Activated gamma-delta T cell (primary cell): ENCODE measurements around the gene CSTF1.
"Not testable (repeated sequence)": the region's sequence is repeated elsewhere in the genome, so short reads cannot be mapped to it uniquely, and the experiment has no call there.

Source experiments
- DNase-seq: peaks from one replicate; lab custom pipeline; 2025; lab: John Stamatoyannopoulos, UW

The CSTF1 gene

GRCh38 chr20:56369179-56369578 lies 23.3 kb upstream of the CSTF1 start:
- DNase-seq: no peak

DNA sequence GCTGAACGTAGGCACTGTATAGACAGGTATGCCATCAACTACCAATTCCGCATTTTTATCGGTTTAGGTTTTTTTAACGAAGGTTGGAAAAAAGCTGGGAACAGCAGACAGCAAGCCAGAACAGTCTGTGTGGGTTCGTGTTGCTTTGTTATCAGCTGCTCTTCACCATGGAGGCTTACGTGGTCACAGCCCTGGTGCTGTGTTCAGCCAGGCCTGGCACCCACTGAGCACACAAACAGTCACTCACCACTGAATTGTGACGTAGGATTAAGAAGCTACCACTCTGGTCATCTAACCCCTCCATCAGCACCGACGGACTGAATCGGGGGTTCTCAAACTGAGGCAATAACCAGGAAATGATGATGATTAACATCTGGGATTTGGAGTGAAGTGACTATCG lies 20.5 kb upstream of the CSTF1 start:
- DNase-seq: no peak

DNA sequence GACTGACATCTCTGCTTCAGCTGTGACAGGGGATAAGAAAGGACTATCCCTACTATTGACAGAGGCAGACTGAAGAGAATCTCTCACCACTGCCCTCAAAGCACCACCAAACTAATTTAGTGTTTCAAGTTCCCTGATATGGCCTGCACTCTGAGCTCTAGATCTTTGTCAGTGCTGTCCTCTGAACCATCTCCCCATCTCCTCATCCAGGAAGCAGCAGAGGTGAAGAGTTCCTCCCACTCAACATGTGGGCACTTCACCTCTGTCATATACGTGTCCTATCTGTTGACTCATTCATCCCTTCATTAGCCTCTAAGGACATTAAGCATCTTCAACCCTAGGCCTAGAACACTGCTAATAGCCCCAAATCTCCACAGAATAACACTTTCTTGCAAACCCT lies 19.6 kb upstream of the CSTF1 start:
- no peak for DNase-seq

- no peak for DNase-seq
Measured at GRCh38 chr20:56373942-56374341, 18.5 kb upstream of the CSTF1 start.

DNA sequence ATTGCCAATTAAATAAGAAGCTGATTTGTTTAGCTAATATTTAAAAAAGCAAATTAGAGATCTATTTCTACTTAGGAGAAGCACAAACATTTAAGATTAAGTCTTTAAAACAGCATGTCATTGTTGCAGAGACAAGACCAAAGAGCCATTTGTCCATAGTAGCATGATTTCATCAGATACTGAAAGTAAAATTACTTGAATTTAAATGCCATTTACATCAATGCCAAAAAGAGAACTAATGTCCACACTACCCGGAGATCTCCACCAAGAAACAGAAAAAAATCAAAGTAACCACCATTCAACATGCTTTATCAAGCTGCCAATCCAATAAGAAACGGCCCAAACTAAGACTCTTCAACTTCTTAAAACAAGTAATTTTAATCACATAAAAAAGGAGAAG lies 16.1 kb upstream of the CSTF1 start:
- DNase-seq: no peak

DNA sequence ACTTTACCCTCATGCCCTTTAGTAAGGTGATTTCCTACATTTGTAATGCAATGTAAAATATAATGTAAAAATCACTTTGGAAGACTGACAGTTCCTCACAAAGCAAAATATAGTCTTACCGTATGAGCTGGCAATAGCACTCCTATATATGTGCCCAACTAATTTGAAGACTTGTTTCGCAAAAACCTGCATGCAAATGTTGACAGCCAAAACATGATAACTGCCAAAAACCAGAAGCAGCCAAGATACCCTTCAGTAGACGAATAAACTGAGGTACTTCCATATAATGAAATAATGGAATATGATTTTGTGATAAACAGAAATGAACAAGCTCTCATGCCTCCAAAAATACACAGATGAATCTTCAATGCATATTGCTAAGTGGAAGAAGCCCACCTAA lies 14.1 kb upstream of the CSTF1 start:
- DNase-seq: no peak

DNA sequence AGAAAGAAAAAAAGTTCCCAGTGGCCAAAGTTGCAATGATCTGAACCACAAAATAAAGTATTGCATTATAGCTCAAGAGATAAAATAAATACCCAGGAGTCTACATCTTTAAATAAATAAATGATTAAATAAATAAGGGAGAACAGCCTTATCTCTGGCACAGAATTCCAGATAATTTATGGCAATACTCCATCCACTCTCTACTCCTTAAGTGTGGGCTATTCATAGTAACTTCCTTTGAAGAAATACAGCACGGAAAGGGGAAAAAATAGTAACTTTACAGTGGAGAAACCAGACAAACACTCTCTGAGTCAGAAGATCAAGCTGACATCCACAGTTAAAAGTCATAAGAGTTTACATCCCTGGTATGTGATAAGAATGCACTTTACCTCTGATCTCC lies 12.1 kb upstream of the CSTF1 start:
- no peak for DNase-seq

- DNase-seq: no peak
Measured at GRCh38 chr20:56381501-56381900, 10.9 kb upstream of the CSTF1 start.

DNA sequence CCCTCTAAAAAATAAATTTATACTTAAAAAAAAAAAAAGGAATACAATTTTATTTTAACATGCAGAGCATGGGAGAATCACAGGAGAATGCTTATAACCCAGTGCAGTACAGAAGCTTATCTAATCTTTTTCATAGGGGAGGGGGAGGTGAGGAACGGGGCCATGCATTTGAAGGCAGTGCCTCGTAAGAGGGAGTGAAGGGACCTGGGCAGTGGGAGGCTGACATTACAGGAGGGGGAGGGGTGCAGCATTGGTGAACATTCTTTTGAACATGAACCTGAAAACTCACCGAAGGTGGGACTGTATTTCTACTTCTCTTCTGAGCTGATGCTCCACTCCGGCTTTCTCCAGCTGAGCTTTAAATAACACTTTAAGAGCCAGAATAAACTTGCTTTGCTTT lies 9.7 kb upstream of the CSTF1 start:
- no peak for DNase-seq

DNA sequence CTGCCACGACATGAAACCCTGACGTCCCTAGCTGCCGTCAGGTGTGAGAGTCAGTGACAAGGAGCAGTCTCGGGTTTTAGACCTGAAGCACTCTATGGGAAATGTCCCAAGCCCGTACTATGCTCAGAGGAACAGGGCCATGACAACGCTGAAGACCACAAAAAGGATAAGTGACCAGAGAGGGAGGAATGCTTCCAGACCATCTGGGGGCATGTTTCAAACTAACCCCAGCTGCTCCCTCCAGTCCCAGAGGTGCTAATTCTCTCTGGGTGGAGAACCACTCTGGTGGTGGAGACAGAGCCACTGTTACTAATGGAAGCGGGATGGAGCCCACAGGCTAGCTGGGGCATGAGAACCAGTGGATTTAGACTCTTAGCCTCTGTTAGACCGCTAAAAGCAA lies 9.1 kb upstream of the CSTF1 start:
- no peak for DNase-seq

DNA sequence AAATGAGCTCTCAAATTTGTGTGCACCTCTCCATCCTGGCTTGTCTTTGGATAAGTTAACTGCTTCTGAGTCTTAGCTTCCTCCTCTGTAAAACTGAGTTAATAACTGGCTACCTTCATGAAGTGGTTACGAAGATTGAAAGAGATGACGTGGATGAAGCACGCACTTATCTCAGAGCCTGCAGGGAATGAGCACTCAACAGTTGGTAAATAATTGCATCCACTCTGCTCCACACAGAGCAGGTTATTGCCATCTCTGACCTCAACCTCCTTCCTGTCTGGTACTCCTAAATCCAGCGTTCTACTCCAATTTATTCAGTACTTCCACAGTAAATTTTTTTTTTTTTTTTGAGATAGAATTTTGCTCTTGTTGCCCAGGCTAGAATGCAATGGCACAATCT lies 7.3 kb upstream of the CSTF1 start:
- no peak for DNase-seq

DNA sequence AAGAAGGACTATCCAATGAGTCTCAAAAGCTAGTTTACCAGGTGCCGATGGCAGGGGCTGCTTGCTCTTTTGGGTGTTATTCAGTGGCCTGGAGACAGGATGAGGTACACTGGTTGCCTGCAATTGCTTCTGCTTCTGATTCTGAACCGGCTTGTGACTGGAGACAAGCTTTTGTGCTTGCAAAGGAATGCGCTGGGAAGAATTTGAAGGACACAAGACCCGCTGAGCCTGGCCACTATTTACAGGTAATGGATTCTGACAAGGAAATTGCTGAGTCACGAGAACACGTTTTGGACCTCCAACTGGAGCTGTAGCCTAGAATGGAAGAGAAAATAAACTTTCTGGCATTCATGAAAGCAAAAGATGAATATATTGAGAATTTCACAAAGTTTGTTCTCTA lies 6.2 kb upstream of the CSTF1 start:
- DNase-seq: no peak

DNA sequence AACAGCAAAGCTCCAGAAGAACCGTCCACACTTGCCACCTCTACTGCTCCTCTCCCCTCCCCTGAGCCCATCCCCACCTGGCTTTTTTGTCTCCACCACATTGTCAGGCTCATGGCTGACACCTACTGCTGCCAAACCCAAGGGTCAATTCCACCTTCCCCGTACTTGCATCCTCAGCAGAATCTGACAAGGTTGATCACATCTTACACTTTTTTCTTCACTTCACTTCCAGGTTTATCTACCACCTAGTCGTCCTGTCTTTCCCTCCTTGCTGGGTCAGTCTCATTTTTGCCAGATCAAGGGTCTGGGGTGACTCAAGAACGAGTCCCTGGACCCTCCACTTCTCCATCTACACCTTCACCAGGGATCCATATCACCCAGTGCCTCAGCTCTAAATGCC lies 3.6 kb upstream of the CSTF1 start:
- no peak for DNase-seq

- no peak for DNase-seq
Measured at GRCh38 chr20:56389807-56390206, 2.6 kb upstream of the CSTF1 start.

DNA sequence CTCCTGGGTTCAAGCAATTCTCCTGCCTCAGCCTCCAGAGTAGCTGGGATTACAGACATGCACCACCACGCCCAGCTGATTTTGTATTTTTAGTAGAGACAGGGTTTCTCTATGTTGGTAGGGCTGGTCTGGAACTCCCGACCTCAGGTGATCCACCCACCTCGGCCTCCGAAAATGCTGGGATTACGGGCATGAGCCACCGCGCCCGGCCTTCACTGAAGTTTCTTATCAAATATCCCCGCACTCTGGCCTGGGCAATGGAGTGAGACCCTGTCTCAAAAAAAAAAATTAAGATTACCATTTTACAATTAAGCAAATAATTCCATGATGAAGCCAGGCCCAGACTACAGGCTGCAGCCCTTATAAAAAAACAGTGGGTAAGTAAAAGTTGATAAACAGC lies 2.0 kb upstream of the CSTF1 start:
- DNase-seq: not testable (repeated sequence)

GRCh38 chr20:56391037-56391436 lies 1.4 kb upstream of the CSTF1 start:
- DNase-seq: no peak

DNA sequence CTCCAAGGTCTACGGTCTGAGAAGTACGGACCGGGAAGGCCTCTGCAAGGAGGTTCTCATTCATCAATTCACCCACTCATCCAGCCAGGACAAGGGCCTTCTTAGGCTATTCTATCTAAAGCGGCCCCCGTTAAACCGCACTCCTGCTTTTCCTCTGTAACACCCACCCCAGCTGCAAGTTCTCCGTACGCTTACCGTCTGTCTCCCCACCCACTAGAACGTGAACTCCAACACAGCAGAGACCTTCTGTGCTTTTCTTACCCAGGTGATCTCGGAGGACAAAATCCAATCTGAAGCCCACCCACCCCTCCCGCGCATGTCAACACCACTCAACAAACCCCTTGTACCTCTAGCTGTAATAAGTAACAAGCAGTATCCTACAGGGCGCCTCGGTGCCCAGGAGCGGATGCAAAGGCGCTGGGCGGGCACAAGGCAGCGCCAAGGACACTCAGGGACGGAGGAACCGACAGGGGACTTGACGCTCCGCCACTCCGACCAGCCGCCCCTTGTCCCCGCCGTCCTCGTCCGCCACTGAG lies 781 bp upstream of the CSTF1 start:
- DNase-seq: no peak

DNA sequence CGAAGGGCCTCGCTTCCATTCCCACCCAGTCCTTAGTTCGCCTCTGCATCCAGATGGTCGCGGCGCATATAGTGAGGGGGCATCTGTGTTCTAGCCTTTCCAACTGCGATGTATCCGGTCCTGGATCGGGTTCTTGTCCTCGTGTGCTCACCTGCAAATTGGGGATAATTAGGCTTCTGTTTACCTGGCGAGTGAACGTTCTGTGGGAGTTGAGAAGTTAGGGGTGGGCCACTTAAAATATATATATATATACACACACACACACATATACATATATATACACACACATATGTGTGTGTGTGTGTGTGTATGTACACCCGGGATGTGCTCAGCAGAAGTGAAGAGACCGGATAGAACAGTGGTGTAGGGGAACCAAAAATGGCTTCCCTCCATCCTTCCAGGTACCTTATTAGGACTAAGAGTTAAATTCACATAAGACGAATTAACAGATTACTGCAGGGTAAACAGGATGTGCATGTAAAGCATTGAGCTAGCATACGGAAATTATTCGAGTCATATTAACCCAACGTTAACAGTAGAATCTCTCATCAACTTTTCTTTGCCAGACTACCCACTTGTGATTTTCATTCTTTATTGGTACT lies 537 bp downstream of the CSTF1 start:
- DNase-seq: no peak

- DNase-seq: no peak
Measured at GRCh38 chr20:56393653-56394052, 1.2 kb downstream of the CSTF1 start.

DNA sequence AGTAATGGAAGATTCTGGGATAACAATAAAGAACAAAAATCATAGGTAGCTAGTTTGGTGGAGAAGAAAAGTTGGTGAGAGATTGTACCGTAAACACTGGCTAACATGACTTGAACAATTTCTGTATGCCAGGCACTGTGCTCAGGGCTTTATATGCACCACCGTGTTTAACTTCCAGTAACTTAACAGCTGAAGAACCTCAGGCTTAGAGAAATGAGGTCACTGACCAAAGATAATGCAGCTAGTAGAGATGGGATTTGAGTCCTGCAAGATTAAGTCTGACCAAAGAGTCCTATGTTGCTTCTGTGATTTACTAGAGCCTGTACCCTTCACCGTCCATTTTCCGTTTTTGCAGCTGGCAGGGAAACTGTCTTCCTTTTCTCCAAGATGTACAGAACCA lies 2.7 kb downstream of the CSTF1 start:
- no peak for DNase-seq

DNA sequence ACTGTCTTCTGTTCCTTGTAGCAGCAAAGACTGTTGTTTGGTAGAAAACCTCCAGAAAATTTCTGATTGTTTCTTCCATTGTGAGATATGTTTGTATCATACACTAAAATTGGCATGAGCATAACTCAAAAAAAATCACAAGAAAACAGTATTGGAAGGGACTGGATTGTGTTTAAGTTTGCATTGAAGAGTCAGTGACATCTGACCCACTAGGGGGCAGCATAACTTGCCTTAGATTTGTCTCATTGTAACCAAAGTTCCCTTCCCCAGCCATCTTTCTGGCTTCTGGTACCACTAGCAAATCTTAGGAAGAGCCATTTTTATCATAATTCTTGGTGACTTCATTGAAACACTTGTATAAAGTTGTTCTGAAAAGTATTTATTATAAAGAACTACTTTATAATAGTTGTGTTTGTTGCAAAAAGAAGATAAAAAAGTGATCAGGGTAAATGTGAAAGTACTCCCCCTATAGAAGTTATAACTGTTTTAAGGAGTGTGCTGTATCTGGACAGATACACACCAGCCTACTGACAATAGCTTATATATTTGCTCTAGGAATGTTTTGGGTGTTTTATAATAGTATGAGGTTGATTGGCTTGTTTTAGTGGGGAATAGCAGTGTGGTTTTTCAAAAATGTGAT lies 7.7 kb downstream of the CSTF1 start:
- no peak for DNase-seq

- DNase-seq: no peak
Measured at GRCh38 chr20:56403465-56403864, 11.0 kb downstream of the CSTF1 start.

GRCh38 chr20:56405356-56405755 lies 12.9 kb downstream of the CSTF1 start:
- DNase-seq: not testable (repeated sequence)

DNA sequence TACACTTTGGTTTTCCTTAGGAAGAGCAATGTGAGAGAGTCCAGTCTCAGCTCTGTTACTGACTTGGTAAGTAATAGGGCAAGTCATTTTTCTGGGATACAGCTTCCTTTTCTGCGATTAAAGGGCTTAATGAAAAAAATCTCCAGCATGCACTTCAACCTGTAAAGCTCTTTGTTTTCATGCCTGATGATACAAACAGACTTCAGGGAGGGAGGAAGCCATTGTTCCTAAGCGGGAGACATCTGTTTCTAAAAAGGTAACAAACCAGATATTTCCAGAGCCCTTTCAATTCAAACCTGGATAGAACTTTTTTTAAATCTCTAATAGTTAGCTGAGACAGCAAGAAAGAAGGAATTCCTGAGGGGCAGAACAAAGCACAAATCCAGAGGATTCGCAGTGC lies 14.5 kb downstream of the CSTF1 start:
- DNase-seq: no peak
